Inflammatory macrophage (primary cell): ENCODE data around the gene ST6GALNAC3.
"Not testable (repeated sequence)": the region's sequence is repeated elsewhere in the genome, so short reads cannot be mapped to it uniquely, and the experiment has no call there.

ENCODE experiments used
- DNase-seq, 2 donors: peaks; one replicate each; pipeline ENCODE4 v3.0.0-alpha.2; 2020 to 2022

The ST6GALNAC3 gene

GRCh38 chr1:76075188-76075489 lies 593 bp downstream of the ST6GALNAC3 start:
- no peak for DNase-seq

- peak; percentile 83 to 98 for DNase-seq
Observed at GRCh38 chr1:76075877-76076276, 1.3 kb downstream of the ST6GALNAC3 start.

- DNase-seq: no peak
Observed at GRCh38 chr1:76079475-76080227, 5.1 kb downstream of the ST6GALNAC3 start.

- DNase-seq: no peak
Observed at GRCh38 chr1:76080552-76081079, 6.1 kb downstream of the ST6GALNAC3 start.

- no peak for DNase-seq
Observed at GRCh38 chr1:76082062-76082461, 7.5 kb downstream of the ST6GALNAC3 start.

GRCh38 chr1:76083189-76083588 lies 8.6 kb downstream of the ST6GALNAC3 start:
- peak in 1 of 2 donors; percentile 5 for DNase-seq

GRCh38 chr1:76084029-76084627 lies 9.6 kb downstream of the ST6GALNAC3 start:
- DNase-seq: no peak

DNA sequence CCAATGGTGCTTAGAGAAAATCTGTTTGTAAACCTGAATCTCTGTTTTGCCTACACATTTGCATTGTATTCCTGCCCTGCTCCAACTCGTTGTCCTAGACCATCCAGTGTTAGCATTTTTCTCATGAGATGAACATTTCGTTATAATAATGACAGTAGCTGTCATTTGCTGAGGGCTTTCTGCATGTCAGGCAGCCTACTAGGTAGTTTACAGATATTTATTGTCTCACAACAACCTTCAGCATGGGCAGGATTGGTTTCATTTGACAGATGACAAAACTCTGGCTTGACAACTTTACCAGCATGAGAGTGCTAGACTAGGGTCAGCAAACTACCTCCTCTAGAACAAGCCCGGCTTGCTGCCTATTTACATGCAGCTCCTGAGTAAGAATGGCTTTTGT lies 10.1 kb downstream of the ST6GALNAC3 start:
- no peak for DNase-seq

GRCh38 chr1:76086109-76086508 lies 11.6 kb downstream of the ST6GALNAC3 start:
- no peak for DNase-seq

- no peak for DNase-seq
Observed at GRCh38 chr1:76086597-76086996, 12.1 kb downstream of the ST6GALNAC3 start.

DNA sequence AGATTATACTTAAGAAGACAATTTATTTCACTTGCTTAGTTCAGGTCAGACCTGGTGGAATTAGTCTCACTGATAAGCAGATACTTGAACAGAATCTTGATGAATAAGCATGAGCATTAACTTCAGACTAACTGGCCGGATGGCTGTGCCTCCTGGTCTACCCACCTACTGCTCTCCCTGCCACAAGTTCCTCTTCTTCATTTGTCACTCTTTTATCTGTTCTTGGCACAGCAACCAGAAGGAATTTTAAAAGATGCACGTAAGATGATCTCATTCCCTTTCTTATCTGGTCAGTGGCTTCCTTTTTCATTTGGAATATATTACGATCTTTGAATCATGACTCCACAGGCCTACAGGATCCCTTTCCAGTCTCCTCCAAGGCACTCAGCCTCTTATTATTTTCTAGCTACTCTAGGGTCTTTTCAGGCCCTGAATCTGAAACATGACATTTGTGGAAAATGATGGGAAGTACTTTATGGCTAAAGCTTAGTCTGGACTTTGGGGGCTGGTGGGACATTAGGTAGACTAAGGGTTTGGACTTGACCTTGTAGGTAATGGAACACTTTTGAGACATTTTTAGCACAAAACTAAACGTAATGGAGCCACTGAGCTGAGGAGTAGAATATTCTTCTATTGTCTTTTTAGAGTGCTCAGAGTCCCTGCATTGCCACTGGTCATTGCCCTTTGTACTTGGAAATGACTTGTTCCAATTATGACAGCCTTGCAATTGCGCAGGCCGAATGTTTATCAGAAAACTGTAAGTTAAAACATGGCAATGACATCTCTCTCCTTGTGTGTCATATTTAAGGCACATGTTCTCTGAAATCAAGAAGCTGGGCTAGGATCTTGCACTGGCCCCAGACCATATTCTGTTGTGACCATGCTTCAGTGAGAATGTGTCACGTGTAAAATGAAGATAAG lies 16.0 kb downstream of the ST6GALNAC3 start:
- peak; percentile 7 to 28 for DNase-seq

GRCh38 chr1:76092812-76093211 lies 18.3 kb downstream of the ST6GALNAC3 start:
- no peak for DNase-seq

DNA sequence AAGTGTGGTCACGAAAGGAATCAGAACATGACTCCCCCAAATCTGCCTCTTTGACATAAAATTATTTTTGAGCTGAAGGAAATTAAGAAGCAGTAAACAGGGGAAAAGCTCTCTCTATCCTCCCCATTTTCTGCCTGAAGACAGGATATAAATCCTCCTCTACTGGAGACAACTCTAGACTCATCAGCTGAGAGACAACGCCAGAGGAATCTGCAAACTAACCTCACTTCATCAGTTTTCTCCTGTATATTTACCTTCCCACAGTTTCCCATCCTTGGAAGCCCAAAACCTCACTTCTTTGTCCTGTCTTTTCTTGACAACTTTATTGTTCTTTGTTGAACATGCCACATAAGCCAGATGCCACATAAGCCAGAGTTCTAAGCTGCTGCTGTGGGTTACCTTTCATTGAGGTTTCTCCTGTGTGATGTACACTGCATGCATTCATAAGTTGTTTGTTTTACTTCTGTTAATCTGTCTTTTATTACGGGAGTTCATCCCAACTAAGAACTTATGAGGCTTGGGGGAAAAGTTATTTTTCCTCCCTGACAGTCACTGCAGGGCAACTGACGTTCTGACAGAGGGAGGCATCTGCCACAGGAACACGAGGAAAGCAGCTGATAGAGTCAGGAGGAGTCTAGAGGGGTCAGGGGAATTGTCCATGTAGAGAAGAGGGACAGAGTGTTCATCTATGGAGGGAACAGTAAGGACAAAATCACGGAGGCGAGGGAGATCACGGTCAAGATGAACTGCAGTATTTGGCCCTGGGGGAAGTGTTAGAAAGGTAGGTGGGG lies 19.2 kb downstream of the ST6GALNAC3 start:
- no peak for DNase-seq

GRCh38 chr1:76095802-76096201 lies 21.3 kb downstream of the ST6GALNAC3 start:
- no peak for DNase-seq

DNA sequence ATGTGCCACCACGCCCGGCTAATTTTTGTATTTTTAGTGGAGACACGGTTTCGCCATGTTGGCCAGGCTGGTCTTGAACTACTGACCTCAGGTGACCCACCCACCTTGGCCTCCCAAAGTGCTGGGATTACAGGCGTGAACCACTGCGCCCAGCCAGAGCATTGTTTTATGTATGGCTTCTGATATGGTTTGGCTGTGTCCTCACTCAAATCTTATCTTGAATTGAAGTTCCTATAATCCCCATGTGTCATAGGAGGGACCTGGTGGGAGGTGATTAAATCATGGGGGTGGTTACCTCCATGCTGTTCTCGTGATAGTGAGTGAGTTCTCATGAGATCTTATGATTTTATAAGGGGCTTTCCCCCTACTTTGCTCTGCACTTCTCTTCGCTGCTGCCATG lies 22.5 kb downstream of the ST6GALNAC3 start:
- not testable (repeated sequence) for DNase-seq

- no peak for DNase-seq
Observed at GRCh38 chr1:76098845-76099244, 24.3 kb downstream of the ST6GALNAC3 start.

DNA sequence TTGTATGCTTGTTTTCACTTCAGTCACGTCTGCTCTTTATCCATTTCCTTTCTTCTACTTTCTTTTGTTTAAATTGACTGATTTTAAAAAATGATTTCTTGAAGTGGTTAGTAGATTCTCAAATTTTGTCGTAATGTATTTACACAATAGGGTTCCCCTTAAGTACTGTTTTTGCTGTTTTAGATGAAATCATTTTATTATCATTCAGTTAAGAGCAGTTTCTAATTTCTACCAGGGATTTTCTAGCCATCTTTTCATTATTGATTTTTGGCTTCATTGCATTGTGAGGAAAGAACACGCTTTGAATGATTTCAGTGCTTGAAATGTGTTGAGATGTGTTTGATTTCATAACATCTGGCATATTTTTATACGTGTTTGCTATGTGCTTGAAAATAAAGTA lies 27.0 kb downstream of the ST6GALNAC3 start:
- no peak for DNase-seq

DNA sequence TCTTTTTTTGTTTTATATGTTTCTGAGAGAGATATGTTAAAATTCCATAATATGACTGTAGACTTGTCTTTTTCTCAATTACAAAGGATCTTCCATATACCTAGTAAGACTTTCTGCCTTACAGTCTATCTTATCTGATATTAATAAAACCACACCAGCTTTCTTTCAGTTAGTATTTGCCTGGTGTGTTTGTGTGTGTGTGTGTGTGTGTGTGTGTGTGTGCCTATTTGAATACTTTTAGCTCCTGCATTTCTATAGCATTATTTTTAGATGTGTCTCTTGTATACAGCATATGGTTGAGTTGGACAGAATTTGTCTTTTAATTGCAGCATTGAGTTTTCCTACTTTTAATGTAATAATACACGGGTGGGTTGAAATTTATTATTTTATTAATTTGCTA lies 27.5 kb downstream of the ST6GALNAC3 start:
- DNase-seq: no peak

- DNase-seq: no peak
Observed at GRCh38 chr1:76103034-76103433, 28.5 kb downstream of the ST6GALNAC3 start.

GRCh38 chr1:76105372-76105771 lies 30.8 kb downstream of the ST6GALNAC3 start:
- no peak for DNase-seq

GRCh38 chr1:76106251-76106650 lies 31.7 kb downstream of the ST6GALNAC3 start:
- no peak for DNase-seq

GRCh38 chr1:76106719-76107235 lies 32.2 kb downstream of the ST6GALNAC3 start:
- no peak for DNase-seq
